Measurements from ENCODE around the gene GCLM.

DNA sequence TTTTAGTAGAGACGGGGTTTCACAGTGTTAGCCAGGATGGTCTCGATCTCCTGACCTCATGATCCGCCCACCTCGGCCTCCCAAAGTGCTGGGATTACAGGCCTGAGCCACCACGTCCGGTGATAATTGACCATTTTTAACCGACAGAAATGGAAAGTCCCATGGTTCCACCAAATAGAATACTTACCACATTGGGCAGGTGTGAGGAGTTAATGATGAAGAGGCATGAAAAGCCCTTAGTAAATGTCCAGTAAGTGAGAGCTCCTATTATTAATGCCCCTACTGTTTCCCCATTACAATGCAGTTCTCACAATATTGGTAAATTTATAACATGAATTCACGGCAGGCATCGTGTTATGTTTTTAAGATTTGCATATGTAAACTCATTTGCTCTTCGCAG is 8.1 kb upstream of the GCLM start:
- TF ChIP-seq POLR2A (IDR thresholded peaks at IDR 0.05; ENCODE audit: low read depth, low read length): no peak
- TF ChIP-seq TAF1 (IDR thresholded peaks at IDR 0.05; ENCODE audit: low read depth, low read length): no peak
- no peak for TF ChIP-seq POLR2AphosphoS5 (IDR thresholded peaks at IDR 0.05; ENCODE audit: low read depth, low read length)
- no peak for TF ChIP-seq PAX5 (IDR thresholded peaks at IDR 0.05; ENCODE audit: insufficient read depth, low read length, severe bottlenecking)

All from GM12891 (cell line).